Osteoblast (primary cell): ENCODE data around the gene RALB. TPM values are rescaled to one million over a fixed set of nuclear protein-coding genes. Genes with fewer than 3 reads are reported as not detected.

Source experiments
- DNase-seq: peaks from one replicate; pipeline ENCODE4 v3.0.0; 2011; ENCODE audit warnings: low spot score, mixed read lengths; ENCODE audit not compliant: insufficient read length; ENCODE audit errors: missing footprints
- H2AFZ ChIP-seq: 2 replicates; pipeline ENCODE4 v1.6.0; 2011; ENCODE audit warnings: mild to moderate bottlenecking, low read length
- H3K27ac ChIP-seq: 2 replicates; pipeline ENCODE4 v1.5.1; 2011; ENCODE audit warnings: mild to moderate bottlenecking, low read depth, low read length, moderate library complexity
- H3K27me3 ChIP-seq: 2 replicates; pipeline ENCODE4 v1.6.0; 2012; ENCODE audit warnings: mild to moderate bottlenecking, control low read depth, inconsistent platforms, low read length, moderate library complexity; ENCODE audit not compliant: insufficient read depth
- H3K36me3 ChIP-seq: 2 replicates; pipeline ENCODE4 v1.5.1; 2011; ENCODE audit warnings: mild to moderate bottlenecking, low read length, control low read depth, moderate library complexity; ENCODE audit not compliant: insufficient read depth
- H3K4me1 ChIP-seq: 2 replicates; pipeline ENCODE4 v1.5.1; 2011; ENCODE audit warnings: mild to moderate bottlenecking, low read length, control low read depth, moderate library complexity; ENCODE audit not compliant: insufficient read depth
- H3K4me2 ChIP-seq: 2 replicates; pipeline ENCODE4 v1.6.0; 2011; ENCODE audit warnings: mild to moderate bottlenecking, low read length; ENCODE audit not compliant: insufficient read depth
- H3K4me3 ChIP-seq: fragments of 200-600 bp; sonication (generic); 3 replicates; pipeline ENCODE4 v1.5.1; 2012; ENCODE audit warnings: mild to moderate bottlenecking, low read length, inconsistent platforms; ENCODE audit not compliant: insufficient read depth
- H3K79me2 ChIP-seq: 2 replicates; pipeline ENCODE4 v1.6.0; 2012; ENCODE audit warnings: mild to moderate bottlenecking, low read length, control low read depth, inconsistent platforms; ENCODE audit not compliant: insufficient read depth
- H3K9me3 ChIP-seq: 2 replicates; pipeline ENCODE4 v1.5.1; 2011; ENCODE audit warnings: low read depth, low read length, control low read depth
- H4K20me1 ChIP-seq: 2 replicates; pipeline ENCODE4 v1.6.0; 2012; ENCODE audit warnings: mild to moderate bottlenecking, low read length, control low read depth; ENCODE audit not compliant: insufficient read depth
- CTCF ChIP-seq: IDR thresholded peaks from 2 replicates; pipeline ENCODE4 v1.5.1; 2011; ENCODE audit warnings: mild to moderate bottlenecking, low read depth, low read length, moderate library complexity; ENCODE audit errors: extremely low read depth
- total RNA-seq: library from RNA; depleted of rRNA; stranded (reverse); fragments of >200 nt; gene quantifications from 2 replicates; pipeline ENCODE4 v1.2.3, GENCODE V29; 2012

The RALB gene
- total RNA-seq, 1 donor = 48.5 TPM

- no peak overlapping the region for H3K4me2 ChIP-seq
- DNase-seq = no peak
These were observed 84.1 kb downstream of the RALB start for GRCh38 chr2:120336749-120337148.

GRCh38 chr2:120338015-120338414, 85.4 kb downstream of the RALB start:
- Histone ChIP-seq H3K4me3 (no peak overlapping the region), H2AFZ (no peak overlapping the region), H3K27ac (no peak overlapping the region), H3K9me3 (peaks cover 2% of the 10 kb centered on the region), H3K4me1 (no peaks in the 10 kb centered on the region), H4K20me1 (no peaks in the 10 kb centered on the region), H3K36me3 (no peaks in the 10 kb centered on the region), H3K27me3 (peaks cover 30% of the 10 kb centered on the region), H3K4me2 (no peak overlapping the region), H3K79me2 (no peaks in the 10 kb centered on the region)
- TF ChIP-seq CTCF = no peak
- no peak for DNase-seq

More at GRCh38 chr2:120336749-120337148, 84.1 kb downstream of the RALB start:
- no peak for TF ChIP-seq CTCF
- Histone ChIP-seq H3K27ac (no peak overlapping the region), H3K27me3 (peaks cover 22% of the 10 kb centered on the region), H3K79me2 (no peaks in the 10 kb centered on the region), H3K4me3 (no peak overlapping the region), H4K20me1 (no peaks in the 10 kb centered on the region), H2AFZ (no peak overlapping the region), H3K4me1 (no peaks in the 10 kb centered on the region), H3K9me3 (peaks cover 2% of the 10 kb centered on the region), H3K36me3 (no peaks in the 10 kb centered on the region)

GRCh38 chr2:120341977-120342376, 89.3 kb downstream of the RALB start:
- H3K27me3 ChIP-seq = peaks cover 23% of the 10 kb centered on the region
- peaks cover 2% of the 10 kb centered on the region for H4K20me1 ChIP-seq
- H2AFZ ChIP-seq = no peak overlapping the region
- DNase-seq = no peak
- H3K9me3 ChIP-seq = no peaks in the 10 kb centered on the region
- H3K27ac ChIP-seq = no peak overlapping the region
- H3K79me2 ChIP-seq = no peaks in the 10 kb centered on the region
- H3K36me3 ChIP-seq = no peaks in the 10 kb centered on the region
- H3K4me3 ChIP-seq = no peak overlapping the region
- H3K4me1 ChIP-seq = peaks cover 10% of the 10 kb centered on the region
- H3K4me2 ChIP-seq = no peak overlapping the region
- TF ChIP-seq CTCF = no peak

- peaks cover 27% of the 10 kb centered on the region for H3K27me3 ChIP-seq
- no peak overlapping the region for H3K4me3 ChIP-seq
- no peak overlapping the region for H3K27ac ChIP-seq
These were observed 89.8 kb downstream of the RALB start for GRCh38 chr2:120342446-120342845.

More at GRCh38 chr2:120342446-120342845, 89.8 kb downstream of the RALB start:
- Histone ChIP-seq H3K4me2 (no peak overlapping the region), H3K4me1 (peaks cover 15% of the 10 kb centered on the region), H3K9me3 (no peaks in the 10 kb centered on the region), H3K79me2 (no peaks in the 10 kb centered on the region), H2AFZ (no peak overlapping the region), H3K36me3 (no peaks in the 10 kb centered on the region), H4K20me1 (peaks cover 4% of the 10 kb centered on the region)
- no peak for TF ChIP-seq CTCF
- no peak for DNase-seq
